OCI-LY1 (cell line): Measurements from ENCODE around the gene DOCK3.

Experiments
- H2AFZ ChIP-seq: fragments of 200-600 bp; sonication (generic), shearing (Covaris generic); 2 replicates; pipeline ENCODE4 v1.6.0; 2014; ENCODE audit warnings: antibody characterized with exemption, mild to moderate bottlenecking, low read length
- H3F3A ChIP-seq: fragments of 200-600 bp; sonication (generic), shearing (Covaris generic); 2 replicates; pipeline ENCODE4 v1.6.0; 2014; ENCODE audit warnings: mild to moderate bottlenecking, antibody characterized with exemption, low read length, moderate library complexity; ENCODE audit not compliant: insufficient read depth
- H3K27ac ChIP-seq: fragments of 200-600 bp; sonication (generic); 2 replicates; pipeline ENCODE4 v1.5.1; 2014; ENCODE audit warnings: low read length, mixed run types, mild to moderate bottlenecking, low read depth; ENCODE audit not compliant: poor library complexity, severe bottlenecking
- H3K27me3 ChIP-seq: fragments of 200-600 bp; sonication (generic); 2 replicates; pipeline ENCODE4 v1.6.0; 2014; ENCODE audit warnings: antibody characterized with exemption, mild to moderate bottlenecking, low read length, moderate library complexity; ENCODE audit not compliant: insufficient read depth
- H3K36me3 ChIP-seq: fragments of 200-600 bp; sonication (generic); 2 replicates; pipeline ENCODE4 v1.6.1; 2014; ENCODE audit warnings: mild to moderate bottlenecking, antibody characterized with exemption, low read length, moderate library complexity, mixed read lengths; ENCODE audit not compliant: insufficient read depth
- H3K4me1 ChIP-seq: fragments of 200-600 bp; sonication (generic); 2 replicates; pipeline ENCODE4 v1.5.1; 2014; ENCODE audit warnings: mild to moderate bottlenecking, low read length, moderate library complexity; ENCODE audit not compliant: insufficient read depth, severe bottlenecking
- H3K4me2 ChIP-seq: fragments of 200-600 bp; sonication (generic), shearing (Covaris generic); 2 replicates; pipeline ENCODE4 v1.6.1; 2014; ENCODE audit warnings: low read length
- H3K4me3 ChIP-seq: fragments of 200-600 bp; sonication (generic); 2 replicates; pipeline ENCODE4 v1.5.1; 2014; ENCODE audit warnings: low read length, low read depth, mild to moderate bottlenecking, mixed read lengths; ENCODE audit not compliant: poor library complexity, severe bottlenecking
- H3K79me2 ChIP-seq: fragments of 200-600 bp; shearing (Covaris generic); 2 replicates; pipeline ENCODE4 v1.6.1; 2016; ENCODE audit warnings: mixed run types, low read length, mixed read lengths; ENCODE audit not compliant: insufficient read depth
- H3K9ac ChIP-seq: fragments of 200-600 bp; sonication (generic), shearing (Covaris generic); 2 replicates; pipeline ENCODE4 v1.6.1; 2014; ENCODE audit warnings: mild to moderate bottlenecking, low read length, mixed read lengths
- H3K9me2 ChIP-seq: fragments of 200-600 bp; sonication (generic), shearing (Covaris generic); 2 replicates; pipeline ENCODE4 v1.6.1; 2014; ENCODE audit warnings: low read depth, mild to moderate bottlenecking, low read length, mixed read lengths
- H3K9me3 ChIP-seq: fragments of 200-600 bp; shearing (Covaris generic); 2 replicates; pipeline ENCODE4 v1.6.1; 2014; ENCODE audit warnings: low read length, mixed read lengths
- H4K20me1 ChIP-seq: fragments of 200-600 bp; sonication (generic), shearing (Covaris generic); 2 replicates; pipeline ENCODE4 v1.6.0; 2016; ENCODE audit warnings: mild to moderate bottlenecking, low read length; ENCODE audit not compliant: insufficient read depth
- CTCF ChIP-seq: fragments of 200-600 bp; sonication (generic), shearing (Covaris generic); IDR thresholded peaks from 2 replicates; pipeline ENCODE4 v1.5.1; 2017; ENCODE audit warnings: mild to moderate bottlenecking, antibody characterized with exemption, low read length, moderate library complexity, mixed read lengths
- EZH2 ChIP-seq: fragments of 200-600 bp; sonication (generic), shearing (Covaris generic); IDR thresholded peaks from 2 replicates; pipeline ENCODE4 v1.8.0; 2017; ENCODE audit warnings: borderline replicate concordance, mixed run types, mild to moderate bottlenecking, antibody characterized with exemption, low read length, moderate library complexity, mixed read lengths

DOCK3 gene

GRCh38 chr3:50743643-50744042 is 68.9 kb downstream of the DOCK3 start:
- Histone ChIP-seq H3K9me2 (no peaks in the 10 kb centered on the region), H4K20me1 (no peaks in the 10 kb centered on the region), H3F3A (no peaks in the 10 kb centered on the region), H3K27ac (no peak overlapping the region), H2AFZ (no peak overlapping the region), H3K4me1 (no peaks in the 10 kb centered on the region), H3K4me2 (no peak overlapping the region), H3K4me3 (no peak overlapping the region), H3K9me3 (no peaks in the 10 kb centered on the region), H3K79me2 (no peaks in the 10 kb centered on the region), H3K36me3 (no peaks in the 10 kb centered on the region), H3K27me3 (no peaks in the 10 kb centered on the region), H3K9ac (no peak overlapping the region)
- no peak for TF ChIP-seq CTCF

- Histone ChIP-seq H3K4me1 (no peaks in the 10 kb centered on the region), H3K27me3 (no peaks in the 10 kb centered on the region), H3K36me3 (no peaks in the 10 kb centered on the region), H3K79me2 (no peaks in the 10 kb centered on the region), H2AFZ (no peak overlapping the region), H3K9me2 (no peaks in the 10 kb centered on the region), H3K4me2 (no peak overlapping the region), H3F3A (no peaks in the 10 kb centered on the region), H4K20me1 (no peaks in the 10 kb centered on the region), H3K4me3 (no peak overlapping the region), H3K9ac (no peak overlapping the region), H3K9me3 (no peaks in the 10 kb centered on the region), H3K27ac (no peak overlapping the region)
- TF ChIP-seq CTCF (no peak), EZH2 (no peak)
These were observed 75.1 kb downstream of the DOCK3 start for GRCh38 chr3:50749822-50750221.

- no peaks in the 10 kb centered on the region for H3K27me3 ChIP-seq
- H3K9me2 ChIP-seq = no peaks in the 10 kb centered on the region
- no peaks in the 10 kb centered on the region for H3K4me1 ChIP-seq
- H3K27ac ChIP-seq = no peak overlapping the region
- no peaks in the 10 kb centered on the region for H4K20me1 ChIP-seq
- no peaks in the 10 kb centered on the region for H3F3A ChIP-seq
- no peak overlapping the region for H3K4me3 ChIP-seq
- H3K4me2 ChIP-seq = no peak overlapping the region
- TF ChIP-seq CTCF (no peak), EZH2 (no peak)
- no peak overlapping the region for H2AFZ ChIP-seq
- no peaks in the 10 kb centered on the region for H3K79me2 ChIP-seq
- H3K9ac ChIP-seq = no peak overlapping the region
- H3K36me3 ChIP-seq = no peaks in the 10 kb centered on the region
- H3K9me3 ChIP-seq = no peaks in the 10 kb centered on the region
These were observed 84.3 kb downstream of the DOCK3 start for GRCh38 chr3:50759015-50759414.
